GM12872 (cell line): Measurements from ENCODE around the gene CFDP1.

Source experiments
- CTCF ChIP-seq: IDR thresholded peaks from 3 replicates; pipeline ENCODE4 v1.5.1; 2011; ENCODE audit warnings: low read depth, mild to moderate bottlenecking, low read length, moderate library complexity; ENCODE audit not compliant: insufficient read depth

CFDP1 gene

GRCh38 chr16:75280331-75280804 lies 152.9 kb downstream of the CFDP1 start:
- no peak for TF ChIP-seq CTCF

- no peak for TF ChIP-seq CTCF
Observed at GRCh38 chr16:75279305-75279704, 154.0 kb downstream of the CFDP1 start.

GRCh38 chr16:75273054-75273925 lies 160.0 kb downstream of the CFDP1 start:
- TF ChIP-seq CTCF: no peak

- no peak for TF ChIP-seq CTCF
Observed at GRCh38 chr16:75272097-75272551, 161.2 kb downstream of the CFDP1 start.

- no peak for TF ChIP-seq CTCF
Observed at GRCh38 chr16:75271441-75272096, 161.7 kb downstream of the CFDP1 start.

GRCh38 chr16:75267631-75268264 lies 165.6 kb downstream of the CFDP1 start:
- TF ChIP-seq CTCF: no peak
